ENCODE results near the gene G6PC2. TPM values are rescaled to one million over a fixed set of nuclear protein-coding genes. Genes with fewer than 3 reads are reported as not detected.
"Not testable (repeated sequence)": the region's sequence is repeated elsewhere in the genome, so short reads cannot be mapped to it uniquely, and the experiment has no call there.

The G6PC2 gene
- total and polyA plus RNA-seq, 2 donors, result 0.05 TPM; not detected in 1

DNA sequence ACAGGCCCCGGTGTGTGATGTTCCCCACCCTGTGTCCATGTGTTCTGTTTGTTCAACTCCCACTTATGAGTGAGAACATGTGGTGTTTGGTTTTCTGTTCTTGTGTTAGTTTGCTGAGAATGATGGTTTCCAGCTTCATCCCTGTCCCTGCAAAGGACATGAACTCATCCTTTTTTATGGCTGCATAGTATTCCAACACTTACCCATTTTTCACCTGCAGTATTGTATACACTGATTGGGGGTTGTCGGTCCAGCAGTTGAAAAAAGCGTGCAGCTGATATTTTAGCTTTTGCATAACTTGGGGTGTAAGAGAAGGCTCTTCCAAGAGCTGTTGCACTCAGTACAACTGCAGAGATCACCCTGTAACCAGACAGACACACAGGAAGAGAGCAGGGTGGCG lies 31.1 kb downstream of the G6PC2 start:
- not testable (repeated sequence) for H3K36me3 ChIP-seq (ENCODE audit: control insufficient read depth in 2 of 2, insufficient read depth in 2 of 2, low read length in 1 of 2); H3K9me3 ChIP-seq (ENCODE audit: control insufficient read depth in 2 of 2, insufficient read depth in 1 of 2, low read length in 1 of 2); H3K27ac ChIP-seq (ENCODE audit: low read depth in 1 of 2, low read length in 1 of 2); H3K27me3 ChIP-seq (ENCODE audit: control insufficient read depth in 2 of 2, insufficient read depth in 1 of 2, low read length in 1 of 2); H3K4me1 ChIP-seq (ENCODE audit: control insufficient read depth in 2 of 2, insufficient read depth in 2 of 2, low read length in 2 of 2); H3K4me3 ChIP-seq (ENCODE audit: low read length in 2 of 2); DNase-seq (ENCODE audit: low read depth in 6 of 9, low spot score in 9 of 9)
- 94% methylated on average over 4 of the region's 4 CpGs for WGBS

- Histone ChIP-seq H3K9me3 (ENCODE audit: control insufficient read depth in 2 of 2, insufficient read depth in 1 of 2, low read length in 1 of 2) (no peaks in the 10 kb centered on the region), H3K4me3 (ENCODE audit: low read length in 2 of 2) (no peak overlapping the region), H3K27me3 (ENCODE audit: control insufficient read depth in 2 of 2, insufficient read depth in 1 of 2, low read length in 1 of 2) (no peaks in the 10 kb centered on the region), H3K27ac (ENCODE audit: low read depth in 1 of 2, low read length in 1 of 2) (no peak overlapping the region), H3K4me1 (ENCODE audit: control insufficient read depth in 2 of 2, insufficient read depth in 2 of 2, low read length in 2 of 2) (no peaks in the 10 kb centered on the region), H3K36me3 (ENCODE audit: control insufficient read depth in 2 of 2, insufficient read depth in 2 of 2, low read length in 1 of 2) (no peaks in the 10 kb centered on the region)
- DNase-seq (ENCODE audit: low read depth in 6 of 9, low spot score in 9 of 9), result no peak
- 95% methylated on average over 2 of the region's 2 CpGs for WGBS
Measured at GRCh38 chr2:168934826-168935225, 33.7 kb downstream of the G6PC2 start.

DNA sequence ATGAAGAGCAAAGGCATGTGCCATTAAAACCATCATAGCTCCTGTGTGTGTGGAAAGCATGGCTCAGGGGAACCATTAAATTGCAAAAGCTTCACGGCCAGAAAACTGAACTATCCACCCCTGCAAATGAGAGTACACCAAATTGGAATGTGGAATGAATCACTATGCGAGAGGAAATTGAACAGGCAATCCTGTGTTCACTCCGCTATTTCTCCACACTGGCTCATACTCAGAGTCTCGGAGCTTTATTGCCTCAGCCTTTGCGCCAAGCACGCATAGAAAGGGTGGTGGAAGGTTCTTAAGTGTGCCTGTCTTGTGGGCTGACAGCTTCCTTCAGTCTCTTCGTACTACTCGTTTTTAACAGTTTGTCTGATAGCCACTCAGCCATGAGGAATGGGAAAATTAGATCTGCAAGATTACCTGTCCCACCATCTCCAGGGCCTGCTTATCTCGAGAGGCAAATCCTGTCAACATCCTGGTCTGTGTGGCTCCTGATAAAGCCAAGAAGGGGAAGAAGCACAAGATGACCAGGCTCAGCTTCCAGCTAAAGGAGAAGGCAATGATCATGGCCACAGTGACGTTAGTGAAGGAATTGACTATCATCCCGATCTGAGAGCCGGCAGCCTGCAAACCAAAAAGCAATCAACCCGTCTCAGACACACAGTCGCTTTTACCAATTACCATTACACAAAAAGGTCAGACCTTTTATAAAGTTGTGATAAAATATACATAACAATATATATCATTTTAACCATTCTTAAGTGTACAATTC lies 34.9 kb downstream of the G6PC2 start:
- Histone ChIP-seq H3K9me3 (ENCODE audit: control insufficient read depth in 2 of 2, insufficient read depth in 1 of 2, low read length in 1 of 2) (no peaks in the 10 kb centered on the region), H3K27me3 (ENCODE audit: control insufficient read depth in 2 of 2, insufficient read depth in 1 of 2, low read length in 1 of 2) (no peaks in the 10 kb centered on the region), H3K36me3 (ENCODE audit: control insufficient read depth in 2 of 2, insufficient read depth in 2 of 2, low read length in 1 of 2) (no peaks in the 10 kb centered on the region), H3K4me1 (ENCODE audit: control insufficient read depth in 2 of 2, insufficient read depth in 2 of 2, low read length in 2 of 2) (no peaks in the 10 kb centered on the region), H3K4me3 (ENCODE audit: low read length in 2 of 2) (no peak overlapping the region), H3K27ac (ENCODE audit: low read depth in 1 of 2, low read length in 1 of 2) (no peak overlapping the region)
- no peak for DNase-seq (ENCODE audit: low read depth in 6 of 9, low spot score in 9 of 9)
- 77% methylated on average over 14 of the region's 14 CpGs for WGBS

DNA sequence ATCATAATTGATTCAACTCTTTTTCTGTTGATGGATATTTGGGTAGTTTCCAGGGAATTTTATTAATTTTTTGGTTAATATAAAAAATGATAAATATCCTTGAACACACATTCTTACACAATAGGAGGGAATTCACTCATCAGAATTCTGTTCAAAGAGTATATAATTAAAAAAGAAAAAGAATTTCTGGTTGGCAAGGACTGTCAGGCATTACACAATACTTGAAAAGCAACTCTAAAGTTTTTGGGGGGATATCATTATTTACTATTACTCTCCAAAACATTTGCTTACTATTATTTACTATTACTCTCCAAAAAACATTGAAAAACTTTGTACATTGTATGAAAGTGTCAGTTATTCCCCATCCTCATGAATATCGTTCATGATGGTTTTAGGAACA lies 38.0 kb downstream of the G6PC2 start:
- H3K36me3 ChIP-seq (ENCODE audit: control insufficient read depth in 2 of 2, insufficient read depth in 2 of 2, low read length in 1 of 2), result no peaks in the 10 kb centered on the region
- 99% methylated on average over 1 of the region's 1 CpG for WGBS
- H3K27ac ChIP-seq (ENCODE audit: low read depth in 1 of 2, low read length in 1 of 2), result no peak overlapping the region
- H3K4me3 ChIP-seq (ENCODE audit: low read length in 2 of 2), result no peak overlapping the region
- no peaks in the 10 kb centered on the region for H3K9me3 ChIP-seq (ENCODE audit: control insufficient read depth in 2 of 2, insufficient read depth in 1 of 2, low read length in 1 of 2)
- DNase-seq (ENCODE audit: low read depth in 6 of 9, low spot score in 9 of 9), result no peak
- no peaks in the 10 kb centered on the region for H3K4me1 ChIP-seq (ENCODE audit: control insufficient read depth in 2 of 2, insufficient read depth in 2 of 2, low read length in 2 of 2)
- H3K27me3 ChIP-seq (ENCODE audit: control insufficient read depth in 2 of 2, insufficient read depth in 1 of 2, low read length in 1 of 2), result no peaks in the 10 kb centered on the region

DNA sequence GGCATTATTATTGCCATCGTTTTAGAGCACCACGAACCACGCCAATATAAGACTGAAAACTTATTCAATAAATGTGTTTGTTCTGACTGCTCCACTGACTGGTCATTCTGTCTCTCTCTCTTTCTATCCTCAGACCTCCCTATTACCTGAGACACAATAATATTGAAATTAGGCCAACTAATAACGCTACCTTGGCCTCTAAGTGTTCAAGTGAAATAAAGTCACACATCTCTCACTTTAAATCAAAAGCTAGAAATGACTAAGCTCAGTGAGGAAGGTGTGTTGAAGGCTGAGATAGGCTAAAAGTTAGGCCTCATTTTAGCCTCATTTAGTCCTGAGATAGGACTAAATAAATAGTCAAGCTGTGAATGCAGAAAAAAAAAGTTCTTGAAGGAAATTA lies 38.8 kb downstream of the G6PC2 start:
- no peaks in the 10 kb centered on the region for H3K4me1 ChIP-seq (ENCODE audit: control insufficient read depth in 2 of 2, insufficient read depth in 2 of 2, low read length in 2 of 2)
- no peak for DNase-seq (ENCODE audit: low read depth in 6 of 9, low spot score in 9 of 9)
- no peak overlapping the region for H3K27ac ChIP-seq (ENCODE audit: low read depth in 1 of 2, low read length in 1 of 2)
- no peak overlapping the region for H3K4me3 ChIP-seq (ENCODE audit: low read length in 2 of 2)
- WGBS, result 98% methylated on average over 4 of the region's 4 CpGs
- H3K9me3 ChIP-seq (ENCODE audit: control insufficient read depth in 2 of 2, insufficient read depth in 1 of 2, low read length in 1 of 2), result no peaks in the 10 kb centered on the region
- no peaks in the 10 kb centered on the region for H3K27me3 ChIP-seq (ENCODE audit: control insufficient read depth in 2 of 2, insufficient read depth in 1 of 2, low read length in 1 of 2)
- no peaks in the 10 kb centered on the region for H3K36me3 ChIP-seq (ENCODE audit: control insufficient read depth in 2 of 2, insufficient read depth in 2 of 2, low read length in 1 of 2)

DNA sequence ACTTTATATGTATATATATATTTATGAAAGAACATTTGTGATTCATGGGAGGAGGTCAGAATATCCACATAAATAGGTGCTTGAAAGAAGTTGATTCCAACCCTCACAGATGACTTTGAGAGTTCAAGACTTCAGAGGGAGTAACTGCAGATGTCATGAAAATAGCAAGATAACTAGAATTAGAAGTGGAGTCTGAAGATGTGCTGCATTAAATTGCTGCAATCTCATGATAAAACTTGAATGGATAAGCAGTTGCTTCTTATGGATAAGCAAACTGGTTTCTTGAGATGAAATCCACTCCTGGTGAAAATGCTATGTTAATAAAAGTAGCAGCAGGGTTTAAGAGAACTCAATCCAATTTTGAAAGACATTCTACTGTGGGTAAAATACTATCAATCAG lies 40.2 kb downstream of the G6PC2 start:
- no peaks in the 10 kb centered on the region for H3K9me3 ChIP-seq (ENCODE audit: control insufficient read depth in 2 of 2, insufficient read depth in 1 of 2, low read length in 1 of 2)
- no peaks in the 10 kb centered on the region for H3K27me3 ChIP-seq (ENCODE audit: control insufficient read depth in 2 of 2, insufficient read depth in 1 of 2, low read length in 1 of 2)
- H3K4me1 ChIP-seq (ENCODE audit: control insufficient read depth in 2 of 2, insufficient read depth in 2 of 2, low read length in 2 of 2), result no peaks in the 10 kb centered on the region
- no peak overlapping the region for H3K4me3 ChIP-seq (ENCODE audit: low read length in 2 of 2)
- H3K27ac ChIP-seq (ENCODE audit: low read depth in 1 of 2, low read length in 1 of 2), result no peak overlapping the region
- no peak for DNase-seq (ENCODE audit: low read depth in 6 of 9, low spot score in 9 of 9)
- no peaks in the 10 kb centered on the region for H3K36me3 ChIP-seq (ENCODE audit: control insufficient read depth in 2 of 2, insufficient read depth in 2 of 2, low read length in 1 of 2)

DNA sequence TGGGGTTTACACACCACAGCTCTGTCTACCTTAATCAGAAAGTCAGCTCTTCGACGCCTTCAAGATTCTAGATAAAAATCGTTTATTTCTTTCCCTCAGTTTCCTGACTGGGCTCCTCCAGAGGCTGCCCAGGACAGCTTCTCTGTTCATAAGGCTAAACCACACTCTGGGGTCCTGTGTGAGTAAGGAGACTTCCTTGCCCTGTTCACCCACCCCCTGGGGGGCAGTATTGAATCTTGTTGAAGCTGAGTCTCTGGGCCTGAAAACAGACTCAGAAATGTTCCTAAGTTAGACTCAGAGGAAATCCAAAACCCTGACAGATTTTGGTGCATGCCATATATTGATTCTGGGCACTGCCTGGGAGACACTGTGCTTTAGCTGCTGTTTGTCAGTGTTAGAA lies 43.0 kb downstream of the G6PC2 start:
- Histone ChIP-seq H3K27me3 (ENCODE audit: control insufficient read depth in 2 of 2, insufficient read depth in 1 of 2, low read length in 1 of 2) (no peaks in the 10 kb centered on the region), H3K36me3 (ENCODE audit: control insufficient read depth in 2 of 2, insufficient read depth in 2 of 2, low read length in 1 of 2) (no peaks in the 10 kb centered on the region), H3K27ac (ENCODE audit: low read depth in 1 of 2, low read length in 1 of 2) (no peak overlapping the region), H3K4me1 (ENCODE audit: control insufficient read depth in 2 of 2, insufficient read depth in 2 of 2, low read length in 2 of 2) (no peaks in the 10 kb centered on the region), H3K9me3 (ENCODE audit: control insufficient read depth in 2 of 2, insufficient read depth in 1 of 2, low read length in 1 of 2) (no peaks in the 10 kb centered on the region), H3K4me3 (ENCODE audit: low read length in 2 of 2) (no peak overlapping the region)
- DNase-seq (ENCODE audit: low read depth in 6 of 9, low spot score in 9 of 9), result peak in 2 of 9 donors; percentile 9 to 15
- 75% methylated on average over 3 of the region's 3 CpGs for WGBS

- DNase-seq (ENCODE audit: low read depth in 6 of 9, low spot score in 9 of 9), result no peak
- Histone ChIP-seq H3K4me1 (ENCODE audit: control insufficient read depth in 2 of 2, insufficient read depth in 2 of 2, low read length in 2 of 2) (no peaks in the 10 kb centered on the region), H3K27ac (ENCODE audit: low read depth in 1 of 2, low read length in 1 of 2) (no peak overlapping the region), H3K4me3 (ENCODE audit: low read length in 2 of 2) (no peak overlapping the region), H3K27me3 (ENCODE audit: control insufficient read depth in 2 of 2, insufficient read depth in 1 of 2, low read length in 1 of 2) (no peaks in the 10 kb centered on the region), H3K36me3 (ENCODE audit: control insufficient read depth in 2 of 2, insufficient read depth in 2 of 2, low read length in 1 of 2) (no peaks in the 10 kb centered on the region), H3K9me3 (ENCODE audit: control insufficient read depth in 2 of 2, insufficient read depth in 1 of 2, low read length in 1 of 2) (no peaks in the 10 kb centered on the region)
- 53% methylated on average over 4 of the region's 4 CpGs for WGBS
Measured at GRCh38 chr2:168945508-168945907, 44.4 kb downstream of the G6PC2 start.

GRCh38 chr2:168948621-168949212 lies 47.6 kb downstream of the G6PC2 start:
- no peaks in the 10 kb centered on the region for H3K4me1 ChIP-seq (ENCODE audit: control insufficient read depth in 2 of 2, insufficient read depth in 2 of 2, low read length in 2 of 2)

More at GRCh38 chr2:168948621-168949212, 47.6 kb downstream of the G6PC2 start:
- Histone ChIP-seq H3K9me3 (ENCODE audit: control insufficient read depth in 2 of 2, insufficient read depth in 1 of 2, low read length in 1 of 2) (no peaks in the 10 kb centered on the region), H3K27ac (ENCODE audit: low read depth in 1 of 2, low read length in 1 of 2) (no peak overlapping the region), H3K27me3 (ENCODE audit: control insufficient read depth in 2 of 2, insufficient read depth in 1 of 2, low read length in 1 of 2) (no peaks in the 10 kb centered on the region), H3K36me3 (ENCODE audit: control insufficient read depth in 2 of 2, insufficient read depth in 2 of 2, low read length in 1 of 2) (no peaks in the 10 kb centered on the region), H3K4me3 (ENCODE audit: low read length in 2 of 2) (no peak overlapping the region)
- WGBS, result 85% methylated on average over 6 of the region's 6 CpGs
- DNase-seq (ENCODE audit: low read depth in 6 of 9, low spot score in 9 of 9), result no peak
